ENCODE measurements around the gene NAT14.

NAT14 gene

DNA sequence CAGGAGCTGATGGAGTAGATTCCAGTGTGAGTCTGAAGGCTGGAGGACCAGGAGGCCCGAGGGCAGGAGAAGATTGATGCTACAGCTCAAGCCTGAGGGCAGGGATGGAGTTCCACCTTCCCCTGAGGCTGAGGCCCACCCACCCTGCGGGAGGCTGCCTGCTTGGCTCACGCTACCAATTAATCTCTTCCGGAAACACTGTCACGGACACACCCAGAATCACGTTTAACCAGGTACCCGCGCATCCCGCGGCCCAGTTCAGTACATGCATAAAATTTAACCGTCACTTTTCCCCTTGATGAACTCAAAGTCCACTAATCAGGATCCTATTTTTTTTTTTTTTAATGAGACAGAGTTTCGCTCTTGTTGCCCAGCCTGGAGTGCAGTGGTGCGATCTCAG lies 13.7 kb upstream of the NAT14 start:
- TF ChIP-seq, protein P1, sequence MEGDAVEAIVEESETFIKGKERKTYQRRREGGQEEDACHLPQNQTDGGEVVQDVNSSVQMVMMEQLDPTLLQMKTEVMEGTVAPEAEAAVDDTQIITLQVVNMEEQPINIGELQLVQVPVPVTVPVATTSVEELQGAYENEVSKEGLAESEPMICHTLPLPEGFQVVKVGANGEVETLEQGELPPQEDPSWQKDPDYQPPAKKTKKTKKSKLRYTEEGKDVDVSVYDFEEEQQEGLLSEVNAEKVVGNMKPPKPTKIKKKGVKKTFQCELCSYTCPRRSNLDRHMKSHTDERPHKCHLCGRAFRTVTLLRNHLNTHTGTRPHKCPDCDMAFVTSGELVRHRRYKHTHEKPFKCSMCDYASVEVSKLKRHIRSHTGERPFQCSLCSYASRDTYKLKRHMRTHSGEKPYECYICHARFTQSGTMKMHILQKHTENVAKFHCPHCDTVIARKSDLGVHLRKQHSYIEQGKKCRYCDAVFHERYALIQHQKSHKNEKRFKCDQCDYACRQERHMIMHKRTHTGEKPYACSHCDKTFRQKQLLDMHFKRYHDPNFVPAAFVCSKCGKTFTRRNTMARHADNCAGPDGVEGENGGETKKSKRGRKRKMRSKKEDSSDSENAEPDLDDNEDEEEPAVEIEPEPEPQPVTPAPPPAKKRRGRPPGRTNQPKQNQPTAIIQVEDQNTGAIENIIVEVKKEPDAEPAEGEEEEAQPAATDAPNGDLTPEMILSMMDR (conservative IDR thresholded peaks at IDR 0.05; ENCODE audit: low read depth, low read length), result no peak
- H3K4me3 ChIP-seq (ENCODE audit: low read length), result no peak overlapping the region
- no peak for DNase-seq (ENCODE audit: low read depth)

- H3K4me3 ChIP-seq (ENCODE audit: low read length), result no peak overlapping the region
- no peak for DNase-seq (ENCODE audit: low read depth)
- TF ChIP-seq, protein P1 (conservative IDR thresholded peaks at IDR 0.05; ENCODE audit: low read depth, low read length), result no peak
These were observed 12.5 kb upstream of the NAT14 start for GRCh38 chr19:55472463-55472862.

DNA sequence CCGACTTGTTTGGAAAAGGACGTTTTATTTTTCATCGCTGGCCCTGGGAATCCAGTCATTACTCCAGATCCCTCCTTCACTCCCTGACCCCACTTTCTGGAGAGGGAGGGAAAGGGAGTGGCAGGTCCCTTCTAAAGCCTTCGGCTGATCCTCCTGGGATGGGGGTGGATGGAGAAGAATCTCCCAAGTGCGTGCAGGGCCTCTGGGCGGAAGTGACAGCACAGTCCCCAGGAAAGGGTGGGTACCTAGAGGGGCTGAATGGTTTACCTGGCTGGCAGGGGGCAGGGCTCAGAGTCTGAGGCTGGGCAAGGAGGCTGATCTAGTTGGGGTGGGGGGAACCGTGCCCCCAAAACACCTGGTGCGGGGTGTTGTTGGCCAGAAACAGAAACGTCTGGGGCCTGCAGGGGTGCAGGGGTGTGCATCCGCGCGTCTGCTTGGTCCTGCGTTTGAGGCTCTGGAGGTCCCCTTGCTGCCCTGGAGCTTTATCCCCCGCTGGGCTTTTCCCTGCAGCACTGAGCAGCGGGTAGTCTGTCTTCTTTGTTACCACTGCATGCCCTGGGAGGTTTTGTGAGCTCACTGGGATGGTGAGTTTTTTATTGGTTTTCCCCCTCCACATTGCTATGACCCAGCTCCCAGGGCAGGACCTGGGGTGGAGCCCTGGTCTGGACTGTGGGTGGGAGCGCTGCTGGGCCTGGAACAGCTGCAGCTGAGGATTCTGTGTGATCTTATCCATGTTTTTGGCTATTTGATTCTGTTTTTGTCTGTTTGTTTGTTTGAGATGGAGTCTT lies 11.6 kb upstream of the NAT14 start:
- no peak for DNase-seq (ENCODE audit: low read depth)
- no peak overlapping the region for H3K4me3 ChIP-seq (ENCODE audit: low read length)
- TF ChIP-seq, protein P1 (conservative IDR thresholded peaks at IDR 0.05; ENCODE audit: low read depth, low read length), result no peak

DNA sequence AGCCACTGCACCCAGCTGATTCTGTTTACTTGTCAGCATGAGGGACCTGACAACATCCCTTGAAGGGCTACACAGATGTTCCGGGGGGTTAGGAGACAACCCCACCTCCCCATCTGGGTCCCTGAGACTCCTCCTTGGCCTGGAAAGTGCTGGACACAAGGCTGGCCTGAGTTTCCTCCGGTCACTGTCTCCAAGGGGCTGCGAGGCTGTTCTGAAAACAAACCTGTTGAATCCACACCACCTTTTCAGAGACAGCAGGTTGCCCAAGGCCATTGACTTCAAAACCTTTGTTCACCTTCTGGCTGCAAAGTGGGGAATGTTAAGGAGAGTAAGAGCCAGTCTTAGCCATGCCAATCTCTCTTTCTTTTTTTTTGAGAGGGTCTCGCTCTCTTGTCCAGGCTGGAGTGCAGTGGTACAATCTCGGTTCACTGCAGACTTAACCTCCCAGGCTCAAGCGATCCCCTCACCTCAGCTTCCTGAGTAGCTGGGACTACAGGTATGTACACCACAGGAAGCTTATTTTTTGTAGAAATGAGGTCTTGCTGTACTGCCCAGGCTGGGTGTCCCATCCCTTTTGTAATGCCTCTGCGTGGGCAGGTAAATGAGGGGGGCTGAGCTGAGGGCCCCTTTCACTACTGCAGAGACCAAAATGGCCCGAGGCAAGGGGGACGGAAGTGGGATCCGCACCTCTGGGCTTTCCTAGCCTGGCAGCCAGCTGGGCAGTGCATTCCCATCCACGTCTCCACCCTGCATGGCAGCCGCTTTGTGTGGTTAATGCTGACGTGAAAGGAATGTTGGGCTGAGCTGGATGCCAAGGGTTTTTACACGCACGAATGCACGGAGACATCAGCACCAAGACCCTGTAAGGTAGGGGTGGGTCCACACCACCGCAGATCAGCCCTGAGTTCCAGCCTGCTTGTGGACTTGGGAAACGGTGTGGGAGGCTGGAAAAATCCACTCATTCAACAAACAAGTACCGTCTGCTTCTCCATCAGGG lies 10.4 kb upstream of the NAT14 start:
- TF ChIP-seq, protein P1 (conservative IDR thresholded peaks at IDR 0.05; ENCODE audit: low read depth, low read length), result no peak
- DNase-seq (ENCODE audit: low read depth), result peak; percentile 98
- H3K4me3 ChIP-seq (ENCODE audit: low read length), result peak overlapping the region; percentile 10

- TF ChIP-seq, protein P1 (conservative IDR thresholded peaks at IDR 0.05; ENCODE audit: low read depth, low read length), result no peak
- DNase-seq (ENCODE audit: low read depth), result peak; percentile 93
These were observed 8.8 kb upstream of the NAT14 start, which contains the start of gene ZNF628 for GRCh38 chr19:55476100-55476775. ZNF628 (plus strand) TSS chr19:55476617; CDS start chr19:55479911, 3,294 bp downstream.

GRCh38 chr19:55477905-55478304 lies 7.1 kb upstream of the NAT14 start:
- H3K4me3 ChIP-seq (ENCODE audit: low read length), result peak overlapping the region; percentile 80
- TF ChIP-seq, protein P1 (conservative IDR thresholded peaks at IDR 0.05; ENCODE audit: low read depth, low read length), result no peak
- no peak for DNase-seq (ENCODE audit: low read depth)

More at GRCh38 chr19:55476100-55476775, 8.8 kb upstream of the NAT14 start, which contains the start of gene ZNF628:
- peak within 1 kb of the TSS; percentile 80 for H3K4me3 ChIP-seq (ENCODE audit: low read length)
